Gastrocnemius medialis (tissue), 4 donors: Measurements from ENCODE around the gene NKIRAS2. TPM values are rescaled to one million over a fixed set of nuclear protein-coding genes. Genes with fewer than 3 reads are reported as not detected.

ENCODE experiments used
- ATAC-seq, 2 donors: fragments of 150-250 bp; one replicate each; pipeline ENCODE4 v1.9.1; 2016
- DNase-seq, 2 donors: peaks; one replicate each; pipeline ENCODE4 v3.0.0-alpha.2; 2019
- H3K27ac ChIP-seq, 4 donors: fragments of 200-600 bp; sonication (generic); 1 replicate in 1 of 4; 2 replicates in 3 of 4; pipeline ENCODE4 v1.5.1; 2016 to 2018; ENCODE audit warnings: mild to moderate bottlenecking in 2 of 4, moderate library complexity in 1 of 4
- H3K27me3 ChIP-seq, 3 donors: fragments of 200-600 bp; sonication (generic) in 2 of 3; 1 replicate in 1 of 3; 2 replicates in 2 of 3; pipeline versions ENCODE4 v1.5.1 to v1.6.0; 2016 to 2019; ENCODE audit warnings: mild to moderate bottlenecking in 1 of 3, moderate library complexity in 1 of 3
- H3K36me3 ChIP-seq, 2 donors: fragments of 200-600 bp; sonication (generic) in 1 of 2; one replicate each; pipeline ENCODE4 v1.5.1; 2017 to 2018
- H3K4me1 ChIP-seq, 2 donors: fragments of 200-600 bp; sonication (generic) in 1 of 2; one replicate each; pipeline ENCODE4 v1.5.1; 2016 to 2017; ENCODE audit warnings: mild to moderate bottlenecking in 2 of 2
- H3K4me3 ChIP-seq, 4 donors: fragments of 200-600 bp; sonication (generic) in 3 of 4; 1 replicate in 1 of 4; 2 replicates in 3 of 4; pipeline ENCODE4 v1.5.1; 2016 to 2019; ENCODE audit warnings: mild to moderate bottlenecking in 2 of 4
- H3K9me3 ChIP-seq, 3 donors: fragments of 200-600 bp; sonication (generic) in 2 of 3; 1 replicate in 1 of 3; 2 replicates in 2 of 3; pipeline ENCODE4 v1.5.1; 2016 to 2019
- CTCF ChIP-seq, 5 experiments: fragments of 450-650 bp in 3 of 5; fragments of 200-600 bp in 2 of 5; sonication (generic) in 2 of 5; IDR thresholded peaks in 4 of 5; conservative IDR thresholded peaks in 1 of 5; 1 replicate in 4 of 5; 2 replicates in 1 of 5; pipeline ENCODE4 v1.5.1; 2016 to 2019; ENCODE audit warnings: antibody characterized with exemption in 5 of 5, mild to moderate bottlenecking in 3 of 5, moderate library complexity in 3 of 5
- POLR2A ChIP-seq, 2 donors: fragments of 450-650 bp; IDR thresholded peaks; one replicate each; pipeline ENCODE4 v1.6.1; 2017; ENCODE audit warnings: antibody characterized with exemption in 2 of 2, mild to moderate bottlenecking in 2 of 2, moderate library complexity in 2 of 2
- in situ Hi-C, 4 donors: fragments of 200-750 bp; cut with MboI; loops; one replicate each; pipeline versions ENCODE4 v1.15.0 to v1.8.0; 2017; ENCODE audit warnings: low sequenced_read_pairs in 4 of 4
- intact Hi-C: fragments of 100-400 bp; cut with DNase I; formaldehyde crosslinking; loops from one replicate; pipeline ENCODE4 v1.15.1; 2023; ENCODE audit warnings: low total_unique reads
- total RNA-seq, 4 donors: library from RNA; depleted of rRNA; stranded (reverse); fragments of >200 nt; gene quantifications; one replicate each; pipeline versions ENCODE4 v1.1.0 to v1.2.3, GENCODE V29; 2016

The NKIRAS2 gene
- total RNA-seq, 4 donors from 2014 or later: 48.8 to 77.0 (median 63.4) TPM

- peaks cover 72 to 73% of the 10 kb centered on the region in 2 donors for H3K4me1 ChIP-seq
- no peak for ATAC-seq
These were observed 3.5 kb upstream of the NKIRAS2 start for GRCh38 chr17:42016411-42016831.

GRCh38 chr17:42016941-42017865, 2.7 kb upstream of the NKIRAS2 start, which contains the start of gene DNAJC7:
Gene DNAJC7, minus strand, starts transcription at chr17:42017439. Its CDS starts 23 bp downstream, at chr17:42017416.
- no peaks in the 10 kb centered on the region for H3K9me3 ChIP-seq
- no peaks in the 10 kb centered on the region for H3K27me3 ChIP-seq
- H3K36me3 ChIP-seq: peaks cover 0 to 6% of the 10 kb centered on the region in 2 donors
- intact Hi-C loops (loop anchor here (2.0 to 5.0 kb wide), 2 partner anchors 50 to 230 kb away; partner anchors contain the start of genes CNP and JUP), in situ Hi-C loops (no loop called here)
- peak; percentile 85 to 90 for ATAC-seq
- TF ChIP-seq POLR2A (IDR thresholded peaks at IDR 0.05): peak; percentile 63 to 70
- peak in 1 of 5 experiments; percentile 24 for TF ChIP-seq CTCF (IDR thresholded peaks at IDR 0.05 in 4 of 5, conservative IDR thresholded peaks at IDR 0.05 in 1 of 5)
- H3K27ac ChIP-seq: peak within 1 kb of the TSS; percentile 88 to 98 (median 92)
- H3K4me1 ChIP-seq: peaks cover 66 to 68% of the 10 kb centered on the region in 2 donors
- DNase-seq: peak; percentile 81 to 90
- H3K4me3 ChIP-seq: peak within 1 kb of the TSS; percentile 85 to 98 (median 89)

More at GRCh38 chr17:42016411-42016831, 3.5 kb upstream of the NKIRAS2 start:
- no peak for DNase-seq
- no peak for TF ChIP-seq CTCF (IDR thresholded peaks at IDR 0.05 in 4 of 5, conservative IDR thresholded peaks at IDR 0.05 in 1 of 5)
- Histone ChIP-seq H3K4me3 (peak overlapping the region; percentile 85 to 98 (median 89)), H3K27ac (peak overlapping the region; percentile 88 to 98 (median 92)), H3K9me3 (no peaks in the 10 kb centered on the region), H3K36me3 (no peaks in the 10 kb centered on the region), H3K27me3 (no peaks in the 10 kb centered on the region)
- intact Hi-C loops (loop anchor here (2.0 to 5.0 kb wide), 2 partner anchors 50 to 229 kb away; partner anchors contain the start of genes CNP and JUP), in situ Hi-C loops (no loop called here)

- DNase-seq (no peak), ATAC-seq (no peak)
- H3K27ac ChIP-seq: peak overlapping the region; percentile 88 to 98 (median 92)
- TF ChIP-seq POLR2A (IDR thresholded peaks at IDR 0.05) (no peak), CTCF (IDR thresholded peaks at IDR 0.05 in 4 of 5, conservative IDR thresholded peaks at IDR 0.05 in 1 of 5) (no peak)
- intact Hi-C loops: loop anchor here (2.0 to 5.0 kb wide), 2 partner anchors 51 to 231 kb away; partner anchors contain the start of genes CNP and JUP
- peak overlapping the region; percentile 85 to 98 (median 89) for H3K4me3 ChIP-seq
- H3K36me3 ChIP-seq: peaks cover 0 to 12% of the 10 kb centered on the region in 2 donors
- peaks cover 60 to 61% of the 10 kb centered on the region in 2 donors for H3K4me1 ChIP-seq
- in situ Hi-C loops: no loop called here
- H3K9me3 ChIP-seq: no peaks in the 10 kb centered on the region
- H3K27me3 ChIP-seq: no peaks in the 10 kb centered on the region
These were observed 2.1 kb upstream of the NKIRAS2 start for GRCh38 chr17:42017866-42018200.

- Histone ChIP-seq H3K27ac (peak overlapping the region; percentile 88 to 98 (median 92)), H3K4me1 (peaks cover 55 to 57% of the 10 kb centered on the region in 2 donors), H3K36me3 (peaks cover 0 to 17% of the 10 kb centered on the region in 2 donors), H3K9me3 (no peaks in the 10 kb centered on the region), H3K27me3 (no peaks in the 10 kb centered on the region), H3K4me3 (peak overlapping the region; percentile 85 to 98 (median 89))
- DNase-seq (no peak), ATAC-seq (no peak)
- intact Hi-C loops: loop anchor here (5.0 kb wide), 1 partner anchor 231 kb away; the partner anchor contains the start of gene JUP
- in situ Hi-C loops: no loop called here
- TF ChIP-seq POLR2A (IDR thresholded peaks at IDR 0.05) (no peak), CTCF (IDR thresholded peaks at IDR 0.05 in 4 of 5, conservative IDR thresholded peaks at IDR 0.05 in 1 of 5) (no peak)
These were observed 1.6 kb upstream of the NKIRAS2 start for GRCh38 chr17:42018339-42018738.
